ENCODE measurements around the gene DDX4. TPM values are rescaled to one million over a fixed set of nuclear protein-coding genes. Genes with fewer than 3 reads are reported as not detected.
A peak's percentile ranks its signal among the peaks of the same experiment; 100 is the strongest.
"Not testable (repeated sequence)": the region's sequence is repeated elsewhere in the genome, so short reads cannot be mapped to it uniquely, and the experiment has no call there.

Gene DDX4
- not detected for total RNA-seq

GRCh38 chr5:55737793-55738192, at the start of gene DDX4:
Gene DDX4, plus strand, starts transcription at chr5:55738061. Its CDS starts 903 bp downstream, at chr5:55738964.
- DNase-seq (ENCODE audit: low spot score) = no peak

GRCh38 chr5:55691265-55692105, 46.4 kb upstream of the DDX4 start:
- DNase-seq (ENCODE audit: low spot score) = no peak

- no peak for DNase-seq (ENCODE audit: low spot score)
Measured at GRCh38 chr5:55692106-55692417, 45.8 kb upstream of the DDX4 start.

- no peak for DNase-seq (ENCODE audit: low spot score)
Measured at GRCh38 chr5:55692509-55692908, 45.4 kb upstream of the DDX4 start.

GRCh38 chr5:55694152-55694830, 43.6 kb upstream of the DDX4 start:
- DNase-seq (ENCODE audit: low spot score) = no peak

- not testable (repeated sequence) for DNase-seq (ENCODE audit: low spot score)
Measured at GRCh38 chr5:55696704-55697103, 41.2 kb upstream of the DDX4 start.

GRCh38 chr5:55699041-55699688, 38.7 kb upstream of the DDX4 start:
- no peak for DNase-seq (ENCODE audit: low spot score)

- DNase-seq (ENCODE audit: low spot score) = no peak
Measured at GRCh38 chr5:55700745-55701144, 37.1 kb upstream of the DDX4 start.

- DNase-seq (ENCODE audit: low spot score) = no peak
Measured at GRCh38 chr5:55701462-55702103, 36.3 kb upstream of the DDX4 start.

- no peak for DNase-seq (ENCODE audit: low spot score)
Measured at GRCh38 chr5:55702598-55703345, 35.1 kb upstream of the DDX4 start.

GRCh38 chr5:55706230-55706629, 31.6 kb upstream of the DDX4 start:
- no peak for DNase-seq (ENCODE audit: low spot score)

GRCh38 chr5:55708732-55709131, 29.1 kb upstream of the DDX4 start:
- no peak for DNase-seq (ENCODE audit: low spot score)

GRCh38 chr5:55711507-55712022, 26.3 kb upstream of the DDX4 start:
- no peak for DNase-seq (ENCODE audit: low spot score)

GRCh38 chr5:55712023-55712859, 25.6 kb upstream of the DDX4 start, which contains the start of gene SLC38A9:
Gene SLC38A9, minus strand, starts transcription at chr5:55712324. Its CDS starts 14,366 bp downstream, at chr5:55697958.
- peak; percentile 96 for DNase-seq (ENCODE audit: low spot score)

- DNase-seq (ENCODE audit: low spot score) = no peak
Measured at GRCh38 chr5:55713871-55714270, 24.0 kb upstream of the DDX4 start.

GRCh38 chr5:55714339-55714738, 23.5 kb upstream of the DDX4 start:
- no peak for DNase-seq (ENCODE audit: low spot score)

- DNase-seq (ENCODE audit: low spot score) = no peak
Measured at GRCh38 chr5:55714749-55715148, 23.1 kb upstream of the DDX4 start.

- no peak for DNase-seq (ENCODE audit: low spot score)
Measured at GRCh38 chr5:55715519-55716078, 22.3 kb upstream of the DDX4 start.

- DNase-seq (ENCODE audit: low spot score) = not testable (repeated sequence)
Measured at GRCh38 chr5:55719026-55719425, 18.8 kb upstream of the DDX4 start.

GRCh38 chr5:55720188-55720703, 17.6 kb upstream of the DDX4 start:
- DNase-seq (ENCODE audit: low spot score) = no peak

Measured in mucosa of gallbladder (tissue), 1 donor.